Hepatocyte (in vitro differentiated cells): Measurements from ENCODE around the gene SPRR5. TPM values are rescaled to one million over a fixed set of nuclear protein-coding genes. Genes with fewer than 3 reads are reported as not detected.

Source experiments
- DNase-seq: peaks from one replicate; pipeline ENCODE4 v3.0.0-alpha.2; 2016; ENCODE audit warnings: low spot score
- H2AFZ ChIP-seq: fragments of 200-600 bp; sonication (generic); 2 replicates; pipeline ENCODE4 v1.6.0; 2016; ENCODE audit warnings: antibody characterized with exemption, mild to moderate bottlenecking
- H3K27ac ChIP-seq: fragments of 200-600 bp; sonication (generic); 2 replicates; pipeline ENCODE4 v1.5.1; 2016; ENCODE audit warnings: mild to moderate bottlenecking
- H3K27me3 ChIP-seq: fragments of 200-600 bp; sonication (generic); 2 replicates; pipeline ENCODE4 v1.6.1; 2016
- H3K36me3 ChIP-seq: fragments of 200-600 bp; sonication (generic); replicated peaks from 2 replicates; pipeline ENCODE4 v1.5.1; 2016; ENCODE audit warnings: low read depth; ENCODE audit not compliant: insufficient read depth
- H3K4me1 ChIP-seq: fragments of 200-600 bp; sonication (generic); 2 replicates; pipeline ENCODE4 v1.5.1; 2016; ENCODE audit warnings: mild to moderate bottlenecking, moderate library complexity; ENCODE audit not compliant: insufficient read depth
- H3K4me2 ChIP-seq: fragments of 200-600 bp; sonication (generic); 2 replicates; pipeline ENCODE4 v1.6.0; 2016
- H3K4me3 ChIP-seq: fragments of 200-600 bp; sonication (generic); 2 replicates; pipeline ENCODE4 v1.5.1; 2016; ENCODE audit warnings: mild to moderate bottlenecking
- H3K79me2 ChIP-seq: fragments of 200-600 bp; sonication (generic); 2 replicates; pipeline ENCODE4 v1.6.0; 2017; ENCODE audit warnings: mild to moderate bottlenecking
- H3K9me2 ChIP-seq: fragments of 200-600 bp; sonication (generic); replicated peaks from 2 replicates; pipeline ENCODE4 v1.6.0; 2017; ENCODE audit warnings: mild to moderate bottlenecking; ENCODE audit not compliant: insufficient read depth
- H3K9me3 ChIP-seq: fragments of 200-600 bp; sonication (generic); 2 replicates; pipeline ENCODE4 v1.5.1; 2016; ENCODE audit warnings: low read depth, mild to moderate bottlenecking
- H4K20me1 ChIP-seq: fragments of 200-600 bp; sonication (generic); 2 replicates; pipeline ENCODE4 v1.6.0; 2016; ENCODE audit warnings: mild to moderate bottlenecking; ENCODE audit not compliant: insufficient read depth, poor library complexity, severe bottlenecking
- CTCF ChIP-seq: fragments of 200-600 bp; sonication (generic); IDR thresholded peaks from 2 replicates; pipeline ENCODE4 v1.5.1; 2016; ENCODE audit warnings: antibody characterized with exemption, mild to moderate bottlenecking; ENCODE audit not compliant: poor library complexity
- EZH2 ChIP-seq: fragments of 200-600 bp; sonication (generic); IDR thresholded peaks from 2 replicates; pipeline ENCODE4 v1.6.1; 2016; ENCODE audit warnings: antibody characterized with exemption, mild to moderate bottlenecking, borderline replicate concordance
- EZH2phosphoT487 ChIP-seq: fragments of 200-600 bp; sonication (generic); IDR thresholded peaks from one replicate; pipeline ENCODE4 v1.6.1; 2018; ENCODE audit warnings: antibody characterized with exemption, mild to moderate bottlenecking, low read depth, moderate library complexity; ENCODE audit not compliant: unreplicated experiment, severe bottlenecking
- WGBS: methylation state at CpG from one replicate; pipeline ENCODE4 v1.1.6; 2016; ENCODE audit warnings: low lambda C conversion rate; ENCODE audit errors: missing lambda C conversion rate; 5-methylcytosine and 5-hydroxymethylcytosine counted together
- polyA plus RNA-seq: library from polyadenylated mRNA; unstranded; fragments of >200 nt; fragmentation: Nextera tagmentation; extraction: Ambion mirVana; gene quantifications from 2 replicates; pipeline ENCODE4 v1.2.1, GENCODE V29; 2016
- total RNA-seq: library from RNA; depleted of rRNA; stranded (reverse); fragments of >200 nt; gene quantifications from 2 replicates; pipeline ENCODE4 v1.2.3, GENCODE V29; 2014

SPRR5 gene
- total and polyA plus RNA-seq, 2 experiments from 2014 or later = not detected

DNA sequence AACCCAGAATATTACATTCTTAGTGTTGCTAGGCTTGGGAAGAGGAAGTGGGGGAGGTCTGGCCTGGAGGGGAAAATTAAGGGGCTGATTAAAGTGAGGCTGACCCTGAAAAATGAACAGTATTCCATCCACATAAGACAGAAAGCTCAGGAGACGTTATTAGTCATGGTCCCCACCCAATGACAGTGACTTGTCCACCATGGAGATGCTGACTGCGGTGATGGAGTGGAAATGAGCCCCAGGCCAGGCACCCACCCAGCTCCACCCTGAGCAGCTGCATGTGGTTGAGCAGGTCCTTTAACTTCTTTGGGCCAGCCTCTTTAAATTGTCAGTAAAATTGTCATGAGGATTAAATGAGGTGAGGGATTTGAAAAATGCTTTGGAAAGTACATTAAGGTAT lies 22.0 kb downstream of the SPRR5 start:
- Histone ChIP-seq H4K20me1 (no peaks in the 10 kb centered on the region), H3K27me3 (no peaks in the 10 kb centered on the region), H3K9me3 (no peaks in the 10 kb centered on the region), H3K4me2 (no peak overlapping the region), H2AFZ (no peak overlapping the region), H3K36me3 (no peaks in the 10 kb centered on the region), H3K4me3 (no peak overlapping the region), H3K9me2 (no peaks in the 10 kb centered on the region), H3K79me2 (no peaks in the 10 kb centered on the region), H3K4me1 (no peaks in the 10 kb centered on the region), H3K27ac (no peak overlapping the region)
- DNase-seq = no peak
- no peak for TF ChIP-seq EZH2
- no peak for TF ChIP-seq EZH2phosphoT487
- no peak for TF ChIP-seq CTCF
- 31% methylated on average over 2 of the region's 2 CpGs for WGBS

DNA sequence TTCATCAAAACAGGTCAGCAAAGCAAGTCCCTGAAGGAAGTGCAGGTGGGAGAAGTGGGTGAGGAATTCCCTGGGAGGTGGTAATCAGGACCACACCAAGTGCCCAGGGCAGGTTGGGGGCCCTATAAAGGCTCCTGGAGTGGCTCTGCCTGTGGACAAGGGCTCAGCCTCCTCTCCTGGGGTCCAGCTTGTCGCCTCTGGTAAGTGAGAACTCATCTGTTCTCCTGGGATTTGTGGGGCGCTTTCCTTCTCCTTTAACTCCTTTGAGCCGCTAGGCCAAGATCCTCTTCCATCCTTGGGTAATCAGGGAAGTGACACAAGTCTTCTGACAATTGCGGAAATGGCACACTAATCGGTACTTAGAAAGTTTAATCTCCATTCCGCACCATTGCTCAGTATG lies 23.5 kb downstream of the SPRR5 start, which contains the start of gene SPRR4:
TSS of gene SPRR4 (plus strand) at position 154 of the 400 bp plus-strand sequence. CDS start 1,243 bp downstream, outside the sequence.
- DNase-seq = no peak
- Histone ChIP-seq H3K4me3 (no peak within 1 kb of the TSS), H4K20me1 (no peaks in the 10 kb centered on the region), H3K9me3 (no peaks in the 10 kb centered on the region), H3K4me1 (no peaks in the 10 kb centered on the region), H2AFZ (no peak within 1 kb of the TSS), H3K36me3 (no peaks in the 10 kb centered on the region), H3K79me2 (no peaks in the 10 kb centered on the region), H3K4me2 (no peak within 1 kb of the TSS), H3K9me2 (no peaks in the 10 kb centered on the region), H3K27me3 (no peaks in the 10 kb centered on the region), H3K27ac (no peak within 1 kb of the TSS)
- no peak for TF ChIP-seq EZH2phosphoT487
- TF ChIP-seq CTCF = no peak
- TF ChIP-seq EZH2 = no peak
- WGBS = 60% methylated on average over 6 of the region's 6 CpGs

- WGBS = 64% methylated on average over 4 of the region's 4 CpGs
- Histone ChIP-seq H3K4me3 (no peak overlapping the region), H3K79me2 (no peaks in the 10 kb centered on the region), H3K9me3 (no peaks in the 10 kb centered on the region), H3K27ac (no peak overlapping the region), H3K9me2 (no peaks in the 10 kb centered on the region), H4K20me1 (no peaks in the 10 kb centered on the region), H2AFZ (no peak overlapping the region), H3K4me1 (no peaks in the 10 kb centered on the region), H3K27me3 (no peaks in the 10 kb centered on the region), H3K36me3 (no peaks in the 10 kb centered on the region), H3K4me2 (no peak overlapping the region)
- DNase-seq = no peak
- TF ChIP-seq EZH2phosphoT487 = no peak
- no peak for TF ChIP-seq EZH2
- TF ChIP-seq CTCF = no peak
Measured at GRCh38 chr1:152972196-152972886, 25.3 kb downstream of the SPRR5 start.

GRCh38 chr1:152976688-152977087 lies 29.7 kb downstream of the SPRR5 start:
- Histone ChIP-seq H4K20me1 (no peaks in the 10 kb centered on the region), H3K27me3 (no peaks in the 10 kb centered on the region), H3K9me3 (no peaks in the 10 kb centered on the region), H3K4me3 (no peak overlapping the region), H2AFZ (no peak overlapping the region), H3K79me2 (no peaks in the 10 kb centered on the region), H3K4me1 (no peaks in the 10 kb centered on the region), H3K9me2 (no peaks in the 10 kb centered on the region), H3K36me3 (no peaks in the 10 kb centered on the region), H3K4me2 (no peak overlapping the region), H3K27ac (no peak overlapping the region)
- no peak for DNase-seq
- 47% methylated on average over 1 of the region's 1 CpG for WGBS
- TF ChIP-seq EZH2 (no peak), EZH2phosphoT487 (no peak), CTCF (no peak)
